H1 (cell line): ENCODE data around the gene SMAD1.

ENCODE experiments used
- TEAD4 ChIP-seq: IDR thresholded peaks from 2 replicates; pipeline ENCODE4 v1.6.1; 2012; ENCODE audit warnings: low read depth, low read length, inconsistent platforms, mixed read lengths
- TF ChIP-seq, protein P1 (sequence below), 3 experiments: IDR thresholded peaks; 1 replicate in 2 of 3; 2 replicates in 1 of 3; pipeline versions ENCODE4 v1.5.1 to v1.6.1; 2011; ENCODE audit warnings: low read length in 3 of 3, mild to moderate bottlenecking in 3 of 3, inconsistent platforms in 2 of 3, low read depth in 1 of 3, moderate library complexity in 1 of 3; ENCODE audit not compliant: insufficient read depth in 1 of 3; ENCODE audit errors: control extremely low read depth in 1 of 3
- TF ChIP-seq, protein P2 (sequence below): IDR thresholded peaks from 2 replicates; pipeline ENCODE4 v1.6.1; 2012; ENCODE audit warnings: low read length, inconsistent platforms

DNA sequence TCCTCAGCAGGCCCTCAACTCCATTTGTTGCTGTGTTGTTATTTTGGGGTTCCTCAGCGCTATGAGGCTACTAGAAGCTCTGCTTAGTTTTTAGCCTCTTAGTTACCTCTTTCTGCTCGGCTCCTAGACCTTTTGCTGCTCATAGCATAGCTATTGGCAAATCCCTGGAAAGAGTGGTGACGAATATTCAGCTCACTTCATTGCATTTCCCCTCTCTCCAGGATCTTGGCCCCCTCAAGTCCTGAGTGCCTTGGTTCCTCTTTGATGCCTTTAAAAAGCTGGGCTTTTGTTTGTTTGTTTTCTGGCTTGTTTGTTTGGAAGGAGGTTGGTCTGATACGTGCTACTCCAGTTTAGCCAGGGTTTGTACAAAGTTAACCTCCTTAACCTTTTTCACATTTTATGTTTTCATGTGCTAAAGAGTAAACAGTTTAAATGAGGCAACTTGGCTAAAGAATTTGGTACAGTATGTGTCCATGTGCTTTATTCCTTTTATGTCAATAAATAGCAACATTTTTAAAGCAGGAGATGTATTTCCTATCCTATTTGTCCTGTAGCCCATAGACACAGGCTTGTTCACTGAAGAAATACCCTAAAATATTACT is 31.5 kb downstream of the SMAD1 start:
- TF ChIP-seq, protein P1, sequence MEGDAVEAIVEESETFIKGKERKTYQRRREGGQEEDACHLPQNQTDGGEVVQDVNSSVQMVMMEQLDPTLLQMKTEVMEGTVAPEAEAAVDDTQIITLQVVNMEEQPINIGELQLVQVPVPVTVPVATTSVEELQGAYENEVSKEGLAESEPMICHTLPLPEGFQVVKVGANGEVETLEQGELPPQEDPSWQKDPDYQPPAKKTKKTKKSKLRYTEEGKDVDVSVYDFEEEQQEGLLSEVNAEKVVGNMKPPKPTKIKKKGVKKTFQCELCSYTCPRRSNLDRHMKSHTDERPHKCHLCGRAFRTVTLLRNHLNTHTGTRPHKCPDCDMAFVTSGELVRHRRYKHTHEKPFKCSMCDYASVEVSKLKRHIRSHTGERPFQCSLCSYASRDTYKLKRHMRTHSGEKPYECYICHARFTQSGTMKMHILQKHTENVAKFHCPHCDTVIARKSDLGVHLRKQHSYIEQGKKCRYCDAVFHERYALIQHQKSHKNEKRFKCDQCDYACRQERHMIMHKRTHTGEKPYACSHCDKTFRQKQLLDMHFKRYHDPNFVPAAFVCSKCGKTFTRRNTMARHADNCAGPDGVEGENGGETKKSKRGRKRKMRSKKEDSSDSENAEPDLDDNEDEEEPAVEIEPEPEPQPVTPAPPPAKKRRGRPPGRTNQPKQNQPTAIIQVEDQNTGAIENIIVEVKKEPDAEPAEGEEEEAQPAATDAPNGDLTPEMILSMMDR (IDR thresholded peaks at IDR 0.05; ENCODE audit: control extremely low read depth in 1 of 3, insufficient read depth in 1 of 3, low read depth in 1 of 3, low read length in 3 of 3), result no peak
- TF ChIP-seq, protein P2, sequence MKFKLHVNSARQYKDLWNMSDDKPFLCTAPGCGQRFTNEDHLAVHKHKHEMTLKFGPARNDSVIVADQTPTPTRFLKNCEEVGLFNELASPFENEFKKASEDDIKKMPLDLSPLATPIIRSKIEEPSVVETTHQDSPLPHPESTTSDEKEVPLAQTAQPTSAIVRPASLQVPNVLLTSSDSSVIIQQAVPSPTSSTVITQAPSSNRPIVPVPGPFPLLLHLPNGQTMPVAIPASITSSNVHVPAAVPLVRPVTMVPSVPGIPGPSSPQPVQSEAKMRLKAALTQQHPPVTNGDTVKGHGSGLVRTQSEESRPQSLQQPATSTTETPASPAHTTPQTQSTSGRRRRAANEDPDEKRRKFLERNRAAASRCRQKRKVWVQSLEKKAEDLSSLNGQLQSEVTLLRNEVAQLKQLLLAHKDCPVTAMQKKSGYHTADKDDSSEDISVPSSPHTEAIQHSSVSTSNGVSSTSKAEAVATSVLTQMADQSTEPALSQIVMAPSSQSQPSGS, result no peak
- no peak for TF ChIP-seq TEAD4
